SK-N-SH (cell line): Measurements from ENCODE around the gene DBET.
"Not testable (repeated sequence)": the region's sequence is repeated elsewhere in the genome, so short reads cannot be mapped to it uniquely, and the experiment has no call there.

Experiments
- FOSL2 ChIP-seq: IDR thresholded peaks from 2 replicates; pipeline ENCODE4 v1.4.0; 2012; ENCODE audit warnings: low read depth, mild to moderate bottlenecking, moderate library complexity, borderline replicate concordance
- MEF2A ChIP-seq: IDR thresholded peaks from 2 replicates; pipeline ENCODE4 v1.4.0; 2012; ENCODE audit warnings: low read depth, borderline replicate concordance

DNA sequence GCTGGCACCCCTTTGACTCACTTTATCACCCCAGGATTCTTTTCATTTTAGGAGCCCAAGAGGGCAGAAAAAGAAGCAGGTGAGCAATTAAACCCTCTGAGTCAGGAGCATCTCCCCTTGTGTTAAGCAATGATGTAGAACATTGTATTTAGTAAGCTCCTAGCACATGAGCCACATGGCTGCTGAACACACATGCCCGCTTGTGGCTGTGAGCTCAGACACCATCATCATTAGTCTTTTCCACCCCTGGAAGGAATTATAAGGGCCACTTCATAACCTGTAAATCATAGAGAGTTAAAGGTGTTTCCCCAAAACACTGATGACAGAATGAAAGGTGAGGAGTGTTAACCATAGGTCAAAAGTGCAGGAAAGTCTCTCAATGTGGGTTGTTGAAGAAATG is 37.2 kb downstream of the DBET start:
- not testable (repeated sequence) for TF ChIP-seq MEF2A, FOSL2
